GM13977 (cell line): ENCODE data around the gene MAGEB4.

Experiments
- DNase-seq: peaks from one replicate; pipeline ENCODE4 v3.0.0; 2012; ENCODE audit warnings: low spot score
- in situ Hi-C: fragments of 300-500 bp; cut with MboI; formaldehyde crosslinking; loops from one replicate; pipeline ENCODE4 v1.12.0; 2022; ENCODE audit warnings: low sequenced_read_pairs, low pct_unique_long_range_greater_than_20kb, mixed read lengths, inconsistent platforms; ENCODE audit not compliant: unreplicated experiment
- TF ChIP-seq, protein P1 (sequence below): IDR thresholded peaks from 2 replicates; pipeline ENCODE4 v1.5.1; 2012; ENCODE audit warnings: mild to moderate bottlenecking, control low read depth; ENCODE audit not compliant: insufficient read depth; ENCODE audit errors: extremely low read depth, missing control alignments

Gene MAGEB4

DNA sequence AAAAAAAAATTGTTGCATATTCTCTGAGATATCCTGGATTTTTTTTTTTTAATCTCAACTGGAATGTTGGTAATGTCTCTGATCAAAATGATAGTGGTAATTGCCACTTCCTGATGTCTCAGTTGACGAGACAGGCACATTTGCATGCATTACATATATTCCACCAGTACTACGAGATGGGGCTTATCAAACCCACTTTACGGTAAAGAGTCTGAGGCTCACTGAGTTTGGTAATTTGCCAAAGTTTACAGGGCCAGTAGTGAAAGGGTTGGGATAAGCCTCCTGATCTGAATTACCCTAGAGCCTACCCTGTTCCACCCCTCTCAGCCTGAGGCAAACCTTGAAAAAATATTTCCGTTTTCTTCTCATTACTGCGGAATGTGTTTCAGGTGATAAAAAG lies 21.1 kb upstream of the MAGEB4 start:
- TF ChIP-seq, protein P1, sequence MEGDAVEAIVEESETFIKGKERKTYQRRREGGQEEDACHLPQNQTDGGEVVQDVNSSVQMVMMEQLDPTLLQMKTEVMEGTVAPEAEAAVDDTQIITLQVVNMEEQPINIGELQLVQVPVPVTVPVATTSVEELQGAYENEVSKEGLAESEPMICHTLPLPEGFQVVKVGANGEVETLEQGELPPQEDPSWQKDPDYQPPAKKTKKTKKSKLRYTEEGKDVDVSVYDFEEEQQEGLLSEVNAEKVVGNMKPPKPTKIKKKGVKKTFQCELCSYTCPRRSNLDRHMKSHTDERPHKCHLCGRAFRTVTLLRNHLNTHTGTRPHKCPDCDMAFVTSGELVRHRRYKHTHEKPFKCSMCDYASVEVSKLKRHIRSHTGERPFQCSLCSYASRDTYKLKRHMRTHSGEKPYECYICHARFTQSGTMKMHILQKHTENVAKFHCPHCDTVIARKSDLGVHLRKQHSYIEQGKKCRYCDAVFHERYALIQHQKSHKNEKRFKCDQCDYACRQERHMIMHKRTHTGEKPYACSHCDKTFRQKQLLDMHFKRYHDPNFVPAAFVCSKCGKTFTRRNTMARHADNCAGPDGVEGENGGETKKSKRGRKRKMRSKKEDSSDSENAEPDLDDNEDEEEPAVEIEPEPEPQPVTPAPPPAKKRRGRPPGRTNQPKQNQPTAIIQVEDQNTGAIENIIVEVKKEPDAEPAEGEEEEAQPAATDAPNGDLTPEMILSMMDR: no peak
- in situ Hi-C loops: no loop called here
- no peak for DNase-seq

DNA sequence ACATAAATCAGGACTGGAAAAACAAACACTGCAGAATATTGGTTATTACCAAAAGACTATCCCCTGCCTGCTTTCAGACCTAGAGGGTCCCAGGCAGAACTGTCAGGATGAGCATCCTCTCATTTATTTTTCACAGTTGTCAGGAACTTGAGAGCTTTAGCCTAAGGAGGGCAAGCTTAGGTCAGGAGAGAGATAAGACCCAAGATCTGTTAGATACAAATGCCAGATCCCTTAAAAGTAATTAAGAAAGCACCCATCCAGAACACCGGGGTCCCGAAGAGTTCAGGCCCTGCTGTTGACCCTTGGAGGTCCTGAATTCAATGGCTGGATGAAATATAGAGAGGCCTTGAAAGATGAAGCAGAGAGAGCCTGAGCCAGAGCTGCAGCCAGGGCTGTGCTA lies 17.3 kb upstream of the MAGEB4 start:
- no peak for DNase-seq
- in situ Hi-C loops: no loop called here
- TF ChIP-seq, protein P1: no peak

GRCh38 chrX:30228526-30228925 lies 13.3 kb upstream of the MAGEB4 start:
- DNase-seq: no peak
- in situ Hi-C loops: no loop called here
- TF ChIP-seq, protein P1: no peak

DNA sequence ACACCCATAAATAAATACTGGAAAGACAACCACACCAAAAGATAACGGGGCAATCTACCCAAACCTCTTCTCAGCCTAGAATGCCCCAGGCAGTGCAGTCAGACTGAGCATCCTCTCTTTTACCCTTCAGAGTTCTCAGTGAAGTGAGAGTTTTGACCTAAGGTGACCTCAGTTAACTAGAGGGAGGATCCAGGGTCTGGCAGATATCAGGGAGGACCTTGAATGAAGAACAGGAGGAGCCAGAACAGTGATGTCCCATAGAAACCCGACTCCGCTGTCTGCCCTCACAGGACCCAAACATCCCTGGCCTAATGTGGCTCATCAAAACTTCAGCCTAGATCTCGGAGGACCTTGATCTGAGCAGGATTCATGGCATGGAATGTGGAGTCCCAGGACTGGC lies 11.4 kb upstream of the MAGEB4 start, which contains the start of gene MAGEB3:
Gene MAGEB3, plus strand, starts transcription at position 263 of the 400 bp plus-strand sequence. CDS start 5,268 bp downstream, outside the sequence.
- no peak for DNase-seq
- TF ChIP-seq, protein P1: no peak
- in situ Hi-C loops: no loop called here

DNA sequence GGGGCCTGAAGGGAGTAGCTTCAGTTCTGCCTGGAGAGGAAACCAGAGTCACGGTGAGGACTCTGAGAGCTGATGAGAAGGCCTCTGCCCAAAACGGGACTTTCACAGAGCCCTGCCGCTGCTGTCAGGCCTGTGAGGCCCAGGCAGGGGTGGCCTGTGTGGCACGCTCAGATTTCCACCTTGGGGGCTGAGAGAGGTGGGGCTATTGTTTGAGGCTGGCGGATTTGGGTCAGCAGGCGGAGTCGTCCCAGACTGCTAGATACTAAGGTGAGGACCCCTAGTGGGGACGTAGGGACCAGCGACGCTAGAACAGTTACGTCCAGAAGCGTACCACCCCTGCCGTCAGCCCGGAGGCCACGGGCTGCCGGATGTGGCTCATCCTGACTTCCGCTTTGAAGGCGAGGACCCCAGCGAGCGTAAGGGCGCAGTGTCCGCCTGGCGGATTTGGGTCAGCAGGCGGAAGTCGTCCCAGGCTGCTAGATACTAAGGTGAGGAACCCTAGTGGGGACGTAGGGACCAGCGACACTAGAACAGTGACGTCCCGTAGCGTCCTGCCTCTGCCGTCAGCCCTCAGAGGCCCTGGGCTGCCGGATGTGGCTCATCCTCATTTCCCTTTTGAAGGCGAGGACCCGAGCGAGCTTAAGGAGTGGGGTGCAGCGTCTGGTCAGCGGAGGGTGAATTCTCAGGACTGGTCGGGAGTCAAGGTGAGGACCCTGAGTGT lies 5.1 kb downstream of the MAGEB4 start, which contains the start of gene MAGEB1:
Gene MAGEB1, plus strand, starts transcription at position 378 of the 721 bp plus-strand sequence. CDS start 3,348 bp downstream, outside the sequence.
- no peak for DNase-seq
- in situ Hi-C loops: no loop called here

DNA sequence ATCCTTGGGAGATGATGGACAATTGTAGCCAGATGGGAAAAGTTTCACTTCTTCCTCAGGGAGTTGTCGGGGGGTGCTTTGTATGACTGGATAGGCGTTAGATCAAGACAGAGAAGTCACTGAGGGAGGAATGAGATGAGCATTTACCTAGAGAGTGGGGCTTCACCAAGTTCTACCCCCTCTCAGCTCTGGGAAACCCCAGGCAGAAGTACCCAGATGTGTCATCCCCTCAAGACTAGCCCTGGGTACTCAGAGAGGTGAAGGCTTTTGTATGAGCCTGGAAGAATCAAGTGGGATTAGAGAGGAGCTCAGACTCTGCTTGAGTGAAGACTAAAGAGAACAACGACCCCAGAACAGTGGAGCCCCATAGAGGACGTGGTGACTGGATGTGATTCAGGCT lies 7.1 kb downstream of the MAGEB4 start:
- peak; percentile 22 for DNase-seq
- in situ Hi-C loops: no loop called here
- TF ChIP-seq, protein P1: no peak

More for the DNA sequence above, 5.1 kb downstream of the MAGEB4 start, which contains the start of gene MAGEB1:
- TF ChIP-seq, protein P1: no peak
